ENCODE data around the gene IRF3.

Gene IRF3

GRCh38 chr19:49615861-49616260 lies 49.8 kb downstream of the IRF3 start:
- DNase-seq = no peak

- no peak for DNase-seq
These were observed 51.4 kb downstream of the IRF3 start for GRCh38 chr19:49614096-49614833.

GRCh38 chr19:49613374-49613773 lies 52.3 kb downstream of the IRF3 start:
- DNase-seq = no peak
